Ureter (tissue), 1 donor: Measurements from ENCODE around the gene ASIC3. TPM values are rescaled to one million over a fixed set of nuclear protein-coding genes. Genes with fewer than 3 reads are reported as not detected.
A peak's percentile ranks its signal among the peaks of the same experiment; 100 is the strongest.
"Not testable (repeated sequence)": the region's sequence is repeated elsewhere in the genome, so short reads cannot be mapped to it uniquely, and the experiment has no call there.

Experiments used
- DNase-seq: peaks from one replicate; pipeline ENCODE4 v3.0.0-alpha.2; 2020; ENCODE audit warnings: low spot score
- total RNA-seq: library from RNA; stranded (reverse); gene quantifications from one replicate; pipeline ENCODE4 v1.2.4, GENCODE V29; 2023
- donor health status: DM: yes; HTN: yes; CAD: no.

Gene ASIC3
- total RNA-seq: 0.34 TPM

GRCh38 chr7:151047976-151048815 is at the start of gene ASIC3:
ASIC3 (plus strand) TSS chr7:151048531; CDS start chr7:151048886, 355 bp downstream.
- no peak for DNase-seq

- no peak for DNase-seq
Measured at GRCh38 chr7:150999001-150999400, 49.3 kb upstream of the ASIC3 start.

GRCh38 chr7:150999497-151000230 is 48.7 kb upstream of the ASIC3 start:
- no peak for DNase-seq

DNA sequence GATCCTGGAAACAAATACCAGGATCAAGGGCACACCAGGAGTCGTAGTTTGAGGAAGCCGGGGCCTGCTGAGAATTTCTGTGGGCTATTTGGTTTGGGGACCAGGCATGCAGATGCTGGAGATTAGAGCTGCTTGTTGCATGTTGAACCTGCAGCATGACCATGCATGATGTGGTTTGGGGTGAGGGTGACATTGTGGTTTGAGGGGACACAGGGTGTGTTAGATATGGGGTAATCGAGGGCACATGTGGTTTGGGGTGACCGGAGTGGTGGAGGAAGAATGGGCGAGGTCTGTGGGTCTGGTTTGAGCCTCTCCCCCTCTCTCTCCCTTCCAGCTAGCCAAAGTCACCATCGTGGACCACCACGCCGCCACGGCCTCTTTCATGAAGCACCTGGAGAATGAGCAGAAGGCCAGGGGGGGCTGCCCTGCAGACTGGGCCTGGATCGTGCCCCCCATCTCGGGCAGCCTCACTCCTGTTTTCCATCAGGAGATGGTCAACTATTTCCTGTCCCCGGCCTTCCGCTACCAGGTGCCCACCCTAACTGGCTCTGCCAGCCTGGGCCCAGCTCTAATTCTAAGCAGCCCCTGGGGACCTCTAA is 47.3 kb upstream of the ASIC3 start:
- DNase-seq: no peak

DNA sequence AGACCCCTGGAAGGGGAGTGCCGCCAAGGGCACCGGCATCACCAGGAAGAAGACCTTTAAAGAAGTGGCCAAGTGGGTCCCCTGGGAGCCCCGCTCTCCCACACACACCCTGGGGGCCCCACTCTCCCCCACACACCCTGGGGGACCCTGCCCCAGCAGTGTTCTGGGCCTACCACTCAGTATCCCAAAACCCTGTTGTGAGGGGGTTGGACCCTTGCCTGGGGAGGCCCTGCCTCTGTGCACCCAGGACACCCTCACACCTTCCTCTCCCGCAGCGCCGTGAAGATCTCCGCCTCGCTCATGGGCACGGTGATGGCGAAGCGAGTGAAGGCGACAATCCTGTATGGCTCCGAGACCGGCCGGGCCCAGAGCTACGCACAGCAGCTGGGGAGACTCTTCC is 46.8 kb upstream of the ASIC3 start:
- no peak for DNase-seq

DNA sequence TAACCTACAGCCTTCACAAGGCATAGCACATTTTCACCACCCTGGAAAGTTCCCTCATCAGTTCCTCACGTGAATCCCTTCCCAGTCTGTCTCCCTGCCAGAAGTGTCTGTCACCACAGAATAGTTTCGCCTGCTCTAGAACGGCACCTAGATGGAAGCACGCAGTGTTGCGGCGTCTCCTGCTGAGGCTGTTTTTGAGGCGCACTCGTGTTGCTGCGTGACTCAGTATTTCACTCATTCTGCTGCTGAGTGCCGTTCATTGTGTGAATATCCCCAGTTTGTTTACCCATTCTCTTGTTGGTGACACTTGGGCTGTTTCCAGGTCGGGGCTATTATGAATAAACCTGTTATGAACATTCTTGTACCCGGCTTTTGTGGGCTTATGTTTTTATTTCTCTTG is 44.8 kb upstream of the ASIC3 start:
- no peak for DNase-seq

GRCh38 chr7:151005566-151005965 is 42.8 kb upstream of the ASIC3 start:
- no peak for DNase-seq

GRCh38 chr7:151006590-151007300 is 41.6 kb upstream of the ASIC3 start:
- no peak for DNase-seq

DNA sequence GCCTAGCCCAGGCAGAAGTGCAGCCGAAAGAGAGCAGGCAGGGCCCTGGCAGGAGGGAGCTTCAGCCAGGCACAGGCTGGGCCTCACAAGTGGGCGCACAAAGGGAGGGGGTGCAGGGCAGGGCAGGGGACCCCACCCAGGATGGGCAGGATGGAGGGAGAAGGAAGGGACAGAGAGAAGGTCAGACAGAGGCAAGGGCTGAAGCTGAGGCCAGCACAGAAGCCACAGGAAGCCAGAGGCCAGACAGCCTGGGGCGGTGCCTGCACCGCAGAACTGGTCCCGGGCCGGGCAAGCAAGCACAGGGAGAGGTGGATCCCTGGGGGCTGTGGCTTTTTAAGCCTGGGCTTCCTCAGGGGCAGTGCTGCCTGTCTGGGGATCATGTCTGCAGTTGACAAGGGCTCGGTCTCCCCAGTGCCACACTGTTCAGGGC is 40.8 kb upstream of the ASIC3 start:
- DNase-seq: no peak

GRCh38 chr7:151008143-151008510 is 40.2 kb upstream of the ASIC3 start:
- DNase-seq: no peak

DNA sequence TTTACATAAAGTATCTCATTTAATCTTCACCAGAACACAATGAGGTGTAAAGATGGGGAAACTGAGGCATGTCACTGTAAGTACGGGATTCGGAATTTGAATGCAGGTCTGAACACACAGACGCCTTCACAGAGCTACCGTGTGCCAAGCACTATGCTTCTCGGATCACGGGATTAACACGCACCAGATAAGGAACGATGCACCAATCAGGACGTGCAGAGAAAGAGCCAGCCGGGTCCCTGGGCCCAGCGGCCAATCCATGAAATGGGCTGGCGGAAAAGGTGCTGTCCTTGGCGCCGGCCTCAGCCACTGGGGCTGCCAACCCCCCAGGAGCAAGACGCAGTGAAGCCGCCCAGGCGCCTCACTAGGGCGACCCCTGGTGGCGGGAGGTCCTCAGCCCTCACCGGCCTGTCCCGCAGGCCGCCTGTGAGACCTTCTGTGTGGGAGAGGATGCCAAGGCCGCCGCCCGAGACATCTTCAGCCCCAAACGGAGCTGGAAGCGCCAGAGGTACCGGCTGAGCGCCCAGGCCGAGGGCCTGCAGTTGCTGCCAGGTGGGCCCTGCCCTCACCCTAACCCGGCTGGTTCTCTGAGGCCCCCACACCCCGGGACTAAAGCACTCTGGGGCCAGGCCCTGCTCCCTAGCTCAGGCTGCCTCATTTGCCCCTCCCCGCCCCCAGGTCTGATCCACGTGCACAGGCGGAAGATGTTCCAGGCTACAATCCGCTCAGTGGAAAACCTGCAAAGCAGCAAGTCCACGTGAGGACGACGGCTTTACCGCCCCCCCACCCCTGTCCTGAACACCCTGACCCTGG is 39.6 kb upstream of the ASIC3 start:
- peak; percentile 68 for DNase-seq

DNA sequence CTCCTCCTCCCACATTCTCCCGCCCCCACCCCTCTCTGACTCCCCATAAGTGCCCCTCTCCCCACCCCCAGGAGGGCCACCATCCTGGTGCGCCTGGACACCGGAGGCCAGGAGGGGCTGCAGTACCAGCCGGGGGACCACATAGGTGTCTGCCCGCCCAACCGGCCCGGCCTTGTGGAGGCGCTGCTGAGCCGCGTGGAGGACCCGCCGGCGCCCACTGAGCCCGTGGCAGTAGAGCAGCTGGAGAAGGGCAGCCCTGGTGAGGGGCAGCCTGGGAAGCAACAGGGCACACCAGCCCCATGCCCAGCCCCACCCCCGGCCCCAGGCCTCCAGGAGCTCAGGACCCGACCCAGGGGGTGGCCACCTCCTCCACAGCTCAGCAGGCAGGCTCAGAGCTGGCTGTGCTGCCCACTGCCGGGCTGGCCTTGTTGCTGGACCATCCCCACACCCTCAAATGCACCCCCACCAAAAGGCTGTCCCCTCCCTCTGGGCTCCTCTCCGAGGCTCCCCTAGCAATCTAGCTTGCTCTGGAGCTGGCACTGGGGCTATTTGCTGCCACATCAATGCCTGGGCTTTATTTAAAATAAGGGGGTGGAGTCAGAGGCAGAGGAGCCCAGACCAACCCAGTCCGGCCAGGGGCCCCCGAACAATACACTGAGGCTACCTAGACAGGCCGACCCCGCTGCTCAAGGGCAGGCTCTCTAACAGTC is 38.8 kb upstream of the ASIC3 start:
- no peak for DNase-seq

DNA sequence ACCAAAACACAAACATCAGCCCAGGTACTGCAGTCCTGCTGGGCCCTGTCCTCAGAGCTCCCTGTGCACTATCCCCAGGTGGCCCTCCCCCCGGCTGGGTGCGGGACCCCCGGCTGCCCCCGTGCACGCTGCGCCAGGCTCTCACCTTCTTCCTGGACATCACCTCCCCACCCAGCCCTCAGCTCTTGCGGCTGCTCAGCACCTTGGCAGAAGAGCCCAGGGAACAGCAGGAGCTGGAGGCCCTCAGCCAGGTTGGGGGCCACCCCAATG is 38.4 kb upstream of the ASIC3 start:
- DNase-seq: no peak

GRCh38 chr7:151010307-151011096 is 37.8 kb upstream of the ASIC3 start:
- no peak for DNase-seq

- DNase-seq: no peak
Measured at GRCh38 chr7:151011097-151011409, 37.3 kb upstream of the ASIC3 start.

GRCh38 chr7:151011616-151012015 is 36.7 kb upstream of the ASIC3 start:
- DNase-seq: not testable (repeated sequence)

DNA sequence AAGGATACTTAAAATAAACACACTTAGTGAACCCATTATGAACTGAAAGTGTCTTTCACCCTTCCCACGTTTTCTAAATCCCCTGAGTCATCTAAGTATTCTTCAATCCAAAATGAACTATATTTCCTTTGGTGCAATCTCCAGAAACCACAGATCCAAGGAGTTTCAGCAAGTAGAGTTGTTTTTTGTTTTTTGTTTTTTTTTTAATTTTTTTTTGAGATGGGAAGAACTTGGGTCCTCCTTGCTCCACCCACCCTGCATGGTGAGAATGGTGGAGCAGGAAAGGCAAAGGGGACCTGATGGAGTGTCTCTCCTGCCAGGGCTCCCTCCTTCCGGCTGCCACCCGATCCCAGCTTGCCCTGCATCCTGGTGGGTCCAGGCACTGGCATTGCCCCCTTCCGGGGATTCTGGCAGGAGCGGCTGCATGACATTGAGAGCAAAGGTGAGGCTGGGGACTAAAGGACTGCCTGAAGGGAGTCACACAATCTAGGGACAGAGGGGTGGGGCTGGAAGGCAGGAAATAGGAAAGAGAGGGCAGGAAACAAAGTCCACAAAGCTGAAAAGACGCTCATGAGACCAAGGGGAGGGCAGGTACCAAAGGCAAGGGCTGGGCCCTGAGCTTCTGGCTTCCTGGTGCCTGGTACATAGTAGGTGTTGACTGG is 36.2 kb upstream of the ASIC3 start:
- DNase-seq: no peak

DNA sequence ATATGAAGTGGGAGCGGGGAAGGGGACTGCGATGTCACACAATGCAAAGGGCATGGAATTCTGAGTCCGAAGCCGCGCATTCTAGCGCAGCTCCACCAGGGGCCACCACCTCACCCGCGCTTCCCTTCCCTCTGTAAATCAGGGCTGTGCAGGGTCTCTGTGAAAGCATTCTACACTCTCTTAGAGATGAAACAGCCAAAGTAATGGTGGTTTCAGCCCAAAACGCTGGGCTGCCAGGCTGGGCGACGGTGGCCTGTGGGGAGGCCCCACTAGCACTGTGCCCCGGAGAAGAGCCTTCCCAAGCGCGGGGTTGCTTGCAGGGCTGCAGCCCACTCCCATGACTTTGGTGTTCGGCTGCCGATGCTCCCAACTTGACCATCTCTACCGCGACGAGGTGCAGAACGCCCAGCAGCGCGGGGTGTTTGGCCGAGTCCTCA is 35.4 kb upstream of the ASIC3 start:
- no peak for DNase-seq

- no peak for DNase-seq
Measured at GRCh38 chr7:151013356-151013732, 35.0 kb upstream of the ASIC3 start.
